Stimulated activated CD4-positive, alpha-beta T cell treated with anti-CD3 and anti-CD28 coated beads, Interleukin-4, amount 100 ng/mL, for 4 hours (primary cell): Measurements from ENCODE around the gene KRT5.
"Not testable (repeated sequence)": the region's sequence is repeated elsewhere in the genome, so short reads cannot be mapped to it uniquely, and the experiment has no call there.

Experiments used
- DNase-seq, 2 experiments: peaks; one replicate each; pipeline ENCODE4 v3.0.0-alpha.2; 2020

The KRT5 gene

GRCh38 chr12:52493172-52493571 is 27.0 kb downstream of the KRT5 start, which contains the start of gene KRT6A:
Gene KRT6A (minus strand): TSS chr12:52493257. CDS start chr12:52493188, 69 bp downstream.
- no peak for DNase-seq

- not testable (repeated sequence) for DNase-seq
Measured at GRCh38 chr12:52492405-52492804, 27.8 kb downstream of the KRT5 start.

- not testable (repeated sequence) for DNase-seq
Measured at GRCh38 chr12:52491495-52491894, 28.7 kb downstream of the KRT5 start.

- no peak for DNase-seq
Measured at GRCh38 chr12:52488736-52489135, 31.5 kb downstream of the KRT5 start.

- DNase-seq: not testable (repeated sequence)
Measured at GRCh38 chr12:52487744-52488443, 32.3 kb downstream of the KRT5 start.

GRCh38 chr12:52487211-52487610 is 33.0 kb downstream of the KRT5 start:
- DNase-seq: no peak

GRCh38 chr12:52486166-52487105 is 33.8 kb downstream of the KRT5 start:
- no peak for DNase-seq

- DNase-seq: no peak
Measured at GRCh38 chr12:52480073-52480472, 40.1 kb downstream of the KRT5 start.

- no peak for DNase-seq
Measured at GRCh38 chr12:52477651-52478050, 42.5 kb downstream of the KRT5 start.

GRCh38 chr12:52474212-52474611 is 46.0 kb downstream of the KRT5 start:
- no peak for DNase-seq

- DNase-seq: no peak
Measured at GRCh38 chr12:52473768-52474167, 46.4 kb downstream of the KRT5 start, which contains the start of gene KRT6C. Gene KRT6C (minus strand): TSS chr12:52473805. CDS start chr12:52473737, 68 bp downstream.

- no peak for DNase-seq
Measured at GRCh38 chr12:52469853-52470252, 50.3 kb downstream of the KRT5 start.

- no peak for DNase-seq
Measured at GRCh38 chr12:52464897-52465296, 55.3 kb downstream of the KRT5 start.
